OCI-LY3 (cell line): Measurements from ENCODE around the gene VPS50.

Source experiments
- H2AFZ ChIP-seq: fragments of 200-600, 300-600 bp; shearing (Covaris generic); 2 replicates; pipeline ENCODE4 v1.6.0; 2014; ENCODE audit warnings: antibody characterized with exemption, low read depth, low read length
- H3K27ac ChIP-seq: fragments of 200-600, 300-600 bp; sonication (generic); 2 replicates; pipeline ENCODE4 v1.5.1; 2014; ENCODE audit warnings: mild to moderate bottlenecking, low read length, moderate library complexity, mixed read lengths
- H3K27me3 ChIP-seq: fragments of 200-600, 300-600 bp; sonication (generic); 2 replicates; pipeline ENCODE4 v1.6.1; 2014; ENCODE audit warnings: low read depth, low read length, mixed read lengths
- H3K36me3 ChIP-seq: fragments of 200-600, 300-600 bp; sonication (generic); replicated peaks from 2 replicates; pipeline ENCODE3; 2014; ENCODE audit warnings: low read depth, low read length, mixed read lengths
- H3K4me1 ChIP-seq: fragments of 300-600, 200-600 bp; sonication (generic); 2 replicates; pipeline ENCODE4 v1.6.1; 2014; ENCODE audit warnings: low read length, mixed read lengths
- H3K4me2 ChIP-seq: fragments of 200-600, 300-600 bp; sonication (generic); 2 replicates; pipeline ENCODE4 v1.6.1; 2014; ENCODE audit warnings: low read length, mixed read lengths
- H3K4me3 ChIP-seq: fragments of 300-600, 200-600 bp; sonication (generic); 2 replicates; pipeline ENCODE4 v1.5.1; 2014; ENCODE audit warnings: antibody characterized with exemption, mild to moderate bottlenecking, low read length, moderate library complexity
- H3K79me2 ChIP-seq: fragments of 300-600, 200-600 bp; shearing (Covaris generic); 2 replicates; pipeline ENCODE4 v1.6.1; 2014; ENCODE audit warnings: mild to moderate bottlenecking, low read length, mixed read lengths
- H3K9ac ChIP-seq: fragments of 300-600, 200-600 bp; shearing (Covaris generic); 2 replicates; pipeline ENCODE4 v1.6.0; 2014; ENCODE audit warnings: mild to moderate bottlenecking, low read length, moderate library complexity
- H3K9me3 ChIP-seq: fragments of 200-600, 300-600 bp; shearing (Covaris generic); 2 replicates; pipeline ENCODE4 v1.6.1; 2014; ENCODE audit warnings: low read length, mixed read lengths; ENCODE audit not compliant: insufficient read depth
- H4K20me1 ChIP-seq: fragments of 200-600, 300-600 bp; sonication (generic); 2 replicates; pipeline ENCODE4 v1.6.1; 2016; ENCODE audit warnings: low read length, mixed read lengths; ENCODE audit not compliant: insufficient read depth
- EZH2phosphoT487 ChIP-seq: fragments of 200-600 bp; shearing (Covaris generic); IDR thresholded peaks from 2 replicates; pipeline ENCODE4 v1.6.1; 2018; ENCODE audit warnings: antibody characterized with exemption, mixed run types, low read depth
- TF ChIP-seq, protein P1 (sequence below): fragments of 200-600, 300-600 bp; sonication (generic); IDR thresholded peaks from 2 replicates; pipeline ENCODE4 v1.5.1; 2014; ENCODE audit warnings: antibody characterized with exemption, low read length, low read depth

VPS50 gene, protein sequence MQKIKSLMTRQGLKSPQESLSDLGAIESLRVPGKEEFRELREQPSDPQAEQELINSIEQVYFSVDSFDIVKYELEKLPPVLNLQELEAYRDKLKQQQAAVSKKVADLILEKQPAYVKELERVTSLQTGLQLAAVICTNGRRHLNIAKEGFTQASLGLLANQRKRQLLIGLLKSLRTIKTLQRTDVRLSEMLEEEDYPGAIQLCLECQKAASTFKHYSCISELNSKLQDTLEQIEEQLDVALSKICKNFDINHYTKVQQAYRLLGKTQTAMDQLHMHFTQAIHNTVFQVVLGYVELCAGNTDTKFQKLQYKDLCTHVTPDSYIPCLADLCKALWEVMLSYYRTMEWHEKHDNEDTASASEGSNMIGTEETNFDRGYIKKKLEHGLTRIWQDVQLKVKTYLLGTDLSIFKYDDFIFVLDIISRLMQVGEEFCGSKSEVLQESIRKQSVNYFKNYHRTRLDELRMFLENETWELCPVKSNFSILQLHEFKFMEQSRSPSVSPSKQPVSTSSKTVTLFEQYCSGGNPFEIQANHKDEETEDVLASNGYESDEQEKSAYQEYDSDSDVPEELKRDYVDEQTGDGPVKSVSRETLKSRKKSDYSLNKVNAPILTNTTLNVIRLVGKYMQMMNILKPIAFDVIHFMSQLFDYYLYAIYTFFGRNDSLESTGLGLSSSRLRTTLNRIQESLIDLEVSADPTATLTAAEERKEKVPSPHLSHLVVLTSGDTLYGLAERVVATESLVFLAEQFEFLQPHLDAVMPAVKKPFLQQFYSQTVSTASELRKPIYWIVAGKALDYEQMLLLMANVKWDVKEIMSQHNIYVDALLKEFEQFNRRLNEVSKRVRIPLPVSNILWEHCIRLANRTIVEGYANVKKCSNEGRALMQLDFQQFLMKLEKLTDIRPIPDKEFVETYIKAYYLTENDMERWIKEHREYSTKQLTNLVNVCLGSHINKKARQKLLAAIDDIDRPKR

DNA sequence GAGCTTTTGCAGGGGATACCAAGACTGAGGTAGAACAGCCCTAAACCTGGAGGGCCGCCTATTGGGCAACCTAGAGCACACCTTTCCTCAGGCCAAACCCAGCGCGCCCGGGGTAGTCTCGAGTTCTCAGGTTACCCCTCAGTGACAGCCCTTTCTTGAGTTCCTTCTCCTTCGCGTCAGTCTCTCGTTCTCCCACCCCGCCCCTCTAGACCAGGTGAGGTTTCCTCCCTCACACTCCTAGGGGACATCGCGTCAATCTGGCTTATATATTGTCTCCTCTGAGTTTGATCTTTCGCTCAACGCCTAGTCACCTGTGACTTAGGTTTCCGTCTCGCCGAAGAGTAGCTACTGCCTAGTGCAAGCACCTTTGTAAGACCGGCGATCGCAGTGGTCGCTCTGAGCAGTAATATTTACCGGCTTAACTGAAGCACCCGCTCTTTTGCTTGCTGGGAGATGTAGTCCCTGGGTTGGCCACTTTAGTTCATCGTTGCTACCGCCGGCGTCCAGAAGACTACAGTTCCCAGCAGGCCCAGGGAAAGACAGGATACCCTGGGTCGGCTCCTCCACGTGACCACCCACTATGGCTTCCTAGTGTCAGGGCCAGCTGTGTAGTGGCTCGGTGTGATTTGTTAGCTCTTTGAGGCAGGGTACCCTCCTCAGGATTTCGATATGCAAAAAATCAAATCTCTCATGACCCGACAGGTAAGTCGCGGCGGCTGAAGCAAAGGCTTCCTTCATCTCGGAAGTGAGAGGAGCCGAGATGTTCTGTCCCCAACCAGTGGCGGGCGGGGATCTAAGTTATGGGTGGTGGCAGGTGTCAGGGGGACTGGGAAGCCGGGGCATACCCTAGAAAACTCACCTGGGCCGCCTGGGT is at the start of gene VPS50:
TSS of gene VPS50 (plus strand) at position 568 of the 874 bp plus-strand sequence. CDS start at position 670, 102 bp downstream.
- peak within 1 kb of the TSS; percentile 57 for H3K9ac ChIP-seq

DNA sequence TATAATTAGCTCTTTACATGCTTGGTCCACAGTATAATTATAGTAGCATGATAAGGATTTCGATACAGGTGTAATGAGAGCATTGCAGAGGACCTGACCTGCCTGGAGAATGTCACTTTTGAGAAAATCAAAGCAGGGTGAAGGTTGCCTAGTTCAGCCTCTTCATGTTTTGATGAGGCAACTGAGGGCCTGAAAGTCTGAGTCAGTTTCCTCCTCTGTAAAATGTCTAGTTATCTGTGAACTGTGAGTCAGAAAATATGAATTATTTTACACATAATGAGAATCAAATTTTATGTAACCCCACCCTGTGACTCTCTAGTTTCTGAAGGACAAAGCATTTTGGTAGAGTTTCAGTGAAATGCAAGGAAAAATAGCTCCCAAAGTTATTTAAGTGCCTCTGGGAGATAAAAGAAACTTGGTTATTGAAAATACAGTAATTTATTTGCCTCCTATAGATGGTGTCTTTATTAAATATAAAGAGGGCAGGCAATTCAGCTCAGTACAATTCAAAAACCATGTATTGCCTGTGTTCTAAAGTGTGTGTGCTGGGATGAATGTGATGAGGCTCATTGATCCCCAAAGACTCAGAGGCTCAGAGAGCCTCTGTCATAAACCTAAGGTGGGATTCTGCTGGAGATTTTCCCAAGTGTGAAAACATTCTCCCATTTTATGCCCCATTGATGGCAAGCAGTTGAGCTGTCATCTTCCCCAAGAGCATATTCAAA is 46.7 kb upstream of the VPS50 start:
- H3K27me3 ChIP-seq, result peaks cover 9% of the 10 kb centered on the region
- no peaks in the 10 kb centered on the region for H3K9me3 ChIP-seq
- H4K20me1 ChIP-seq, result no peaks in the 10 kb centered on the region
- no peak overlapping the region for H3K4me3 ChIP-seq
- H3K79me2 ChIP-seq, result no peaks in the 10 kb centered on the region
- H3K4me1 ChIP-seq, result 0 out of 2 replicates have a peak, but pooled peaks cover 4% of the 10 kb centered on the region
- no peaks in the 10 kb centered on the region for H3K36me3 ChIP-seq
- H3K9ac ChIP-seq, result no peak overlapping the region
- TF ChIP-seq, protein P1, sequence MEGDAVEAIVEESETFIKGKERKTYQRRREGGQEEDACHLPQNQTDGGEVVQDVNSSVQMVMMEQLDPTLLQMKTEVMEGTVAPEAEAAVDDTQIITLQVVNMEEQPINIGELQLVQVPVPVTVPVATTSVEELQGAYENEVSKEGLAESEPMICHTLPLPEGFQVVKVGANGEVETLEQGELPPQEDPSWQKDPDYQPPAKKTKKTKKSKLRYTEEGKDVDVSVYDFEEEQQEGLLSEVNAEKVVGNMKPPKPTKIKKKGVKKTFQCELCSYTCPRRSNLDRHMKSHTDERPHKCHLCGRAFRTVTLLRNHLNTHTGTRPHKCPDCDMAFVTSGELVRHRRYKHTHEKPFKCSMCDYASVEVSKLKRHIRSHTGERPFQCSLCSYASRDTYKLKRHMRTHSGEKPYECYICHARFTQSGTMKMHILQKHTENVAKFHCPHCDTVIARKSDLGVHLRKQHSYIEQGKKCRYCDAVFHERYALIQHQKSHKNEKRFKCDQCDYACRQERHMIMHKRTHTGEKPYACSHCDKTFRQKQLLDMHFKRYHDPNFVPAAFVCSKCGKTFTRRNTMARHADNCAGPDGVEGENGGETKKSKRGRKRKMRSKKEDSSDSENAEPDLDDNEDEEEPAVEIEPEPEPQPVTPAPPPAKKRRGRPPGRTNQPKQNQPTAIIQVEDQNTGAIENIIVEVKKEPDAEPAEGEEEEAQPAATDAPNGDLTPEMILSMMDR, result no peak
- TF ChIP-seq EZH2phosphoT487, result no peak
- no peak overlapping the region for H2AFZ ChIP-seq
- H3K27ac ChIP-seq, result no peak overlapping the region
- no peak overlapping the region for H3K4me2 ChIP-seq

More for the DNA sequence above, at the start of gene VPS50:
- Histone ChIP-seq H4K20me1 (no peaks in the 10 kb centered on the region), H3K4me2 (peak within 1 kb of the TSS; percentile 91), H3K79me2 (peaks cover 16% of the 10 kb centered on the region), H3K4me1 (peaks cover 13% of the 10 kb centered on the region), H3K36me3 (no peaks in the 10 kb centered on the region), H2AFZ (peak within 1 kb of the TSS; percentile 96), H3K9me3 (no peaks in the 10 kb centered on the region), H3K27ac (peak within 1 kb of the TSS; percentile 21), H3K27me3 (no peaks in the 10 kb centered on the region), H3K4me3 (peak within 1 kb of the TSS; percentile 85)
- no peak for TF ChIP-seq EZH2phosphoT487
- TF ChIP-seq, protein P1, result no peak

DNA sequence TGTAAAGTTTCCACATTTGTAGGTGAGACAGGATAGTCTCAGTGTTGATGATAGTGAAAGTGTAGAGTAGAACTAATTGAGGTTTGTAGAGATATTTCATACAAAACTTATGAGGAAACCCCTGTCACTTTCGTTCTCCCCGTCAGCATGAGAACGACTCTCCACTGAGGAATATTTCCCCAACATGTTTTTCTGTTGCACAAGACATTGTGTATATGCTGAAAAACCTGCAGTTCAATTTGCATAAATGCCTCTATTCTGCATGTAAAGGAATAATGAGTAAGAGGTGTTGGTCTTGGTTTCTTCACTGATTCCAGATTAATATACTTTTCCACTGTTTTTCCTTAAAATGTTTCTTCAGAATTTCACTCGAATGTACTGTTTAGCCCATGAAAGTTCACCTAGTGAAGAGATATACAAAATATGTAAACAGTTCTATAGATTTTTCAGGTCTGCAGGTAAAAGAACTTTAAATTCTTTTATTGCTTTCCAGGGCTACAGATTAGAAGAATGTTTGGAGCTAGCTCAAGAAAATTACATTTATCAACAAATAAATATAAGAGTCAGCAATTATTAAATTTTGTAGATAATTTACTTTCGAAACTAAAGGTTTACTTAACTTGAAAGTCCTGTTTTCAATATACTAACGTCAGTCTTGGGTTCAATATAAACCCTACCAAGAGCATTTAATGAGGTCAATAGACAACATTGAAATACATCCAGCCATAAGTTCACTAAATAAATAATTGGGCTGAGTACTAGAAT is 43.1 kb upstream of the VPS50 start:
- Histone ChIP-seq H3K4me3 (peak overlapping the region; percentile 44), H4K20me1 (no peaks in the 10 kb centered on the region), H3K27me3 (peaks cover 32% of the 10 kb centered on the region), H3K27ac (no peak overlapping the region), H3K36me3 (no peaks in the 10 kb centered on the region), H3K4me2 (peak overlapping the region; percentile 56), H3K9ac (no peak overlapping the region), H2AFZ (no peak overlapping the region), H3K4me1 (0 out of 2 replicates have a peak, but pooled peaks cover 4% of the 10 kb centered on the region), H3K79me2 (no peaks in the 10 kb centered on the region), H3K9me3 (no peaks in the 10 kb centered on the region)
- TF ChIP-seq, protein P1, result no peak
- TF ChIP-seq EZH2phosphoT487, result no peak
